Activated CD8-positive, alpha-beta memory T cell treated with anti-CD3 and anti-CD28 coated beads, Interleukin-2, amount 10 ng/mL, durations not matched to agents 7 days and 5 days (primary cell): ENCODE results near the gene TCF23. TPM values are rescaled to one million over a fixed set of nuclear protein-coding genes. Genes with fewer than 3 reads are reported as not detected.

Experiments used
- ATAC-seq: fragments of 150-1000 bp; cut with Tn5 transposase; one replicate; pipeline ENCODE4 v1.10.0; 2021; ENCODE audit warnings: moderate library complexity
- CTCF ChIA-PET: fragments of 350-600 bp; sonication (Branson Sonifier 250); formaldehyde crosslinking; loops from one replicate; lab custom pipeline; 2021; ENCODE audit warnings: antibody characterized with exemption; lab: Charles Lee
- DNase-seq: peaks from one replicate; pipeline ENCODE4 v3.0.0-alpha.2; 2020
- H3K27ac Mint-ChIP-seq: one replicate; pipeline ENCODE4 v1.8.0; 2021; ENCODE audit warnings: mild to moderate bottlenecking, mixed read lengths
- H3K27me3 Mint-ChIP-seq: one replicate; pipeline ENCODE4 v1.8.0; 2021; ENCODE audit warnings: mixed read lengths
- H3K36me3 Mint-ChIP-seq: one replicate; pipeline ENCODE4 v1.8.0; 2021; ENCODE audit warnings: mild to moderate bottlenecking, mixed read lengths
- H3K4me1 Mint-ChIP-seq: one replicate; pipeline ENCODE4 v1.8.0; 2021; ENCODE audit warnings: mixed read lengths
- H3K4me3 Mint-ChIP-seq: one replicate; pipeline ENCODE4 v1.8.0; 2021; ENCODE audit warnings: mild to moderate bottlenecking, moderate library complexity, mixed read lengths
- H3K9me3 Mint-ChIP-seq: one replicate; pipeline ENCODE4 v1.8.0; 2022; ENCODE audit warnings: low read depth, mixed read lengths
- total RNA-seq, 2 experiments: library from RNA; stranded (reverse); gene quantifications; one replicate each; pipeline ENCODE4 v1.2.3, GENCODE V29; 2021

Gene TCF23
- total RNA-seq, 2 experiments from 2014 or later: not detected

- DNase-seq: peak; percentile 99
- Mint-ChIP-seq H3K27me3 (no peaks in the 10 kb centered on the region), H3K4me3 (peak within 1 kb of the TSS; percentile 93), H3K4me1 (peaks cover 26% of the 10 kb centered on the region), H3K36me3 (peaks cover 12% of the 10 kb centered on the region), H3K27ac (peak within 1 kb of the TSS; percentile 97), H3K9me3 (no peaks in the 10 kb centered on the region)
- ATAC-seq: peak; percentile 98
- CTCF ChIA-PET: interaction anchor here (0.8 to 3.3 kb wide), 20 partner anchors 8 to 287 kb away, joined by 3 to 32 read pairs (median 4); partner anchors contain the start of genes ABHD1, AGBL5 and TRIM54
Measured at GRCh38 chr2:27133905-27134780, 14.7 kb upstream of the TCF23 start, which contains the start of gene PREB. Gene PREB (minus strand): TSS chr2:27134636. CDS start chr2:27134421, 215 bp downstream.

- no peaks in the 10 kb centered on the region for H3K9me3 Mint-ChIP-seq
- ATAC-seq (no peak), DNase-seq (no peak)
- peaks cover 11% of the 10 kb centered on the region for H3K36me3 Mint-ChIP-seq
- H3K27me3 Mint-ChIP-seq: peaks cover 3% of the 10 kb centered on the region
- peaks cover 26% of the 10 kb centered on the region for H3K4me1 Mint-ChIP-seq
- H3K27ac Mint-ChIP-seq: peak overlapping the region; percentile 97
- H3K4me3 Mint-ChIP-seq: peak overlapping the region; percentile 93
- CTCF ChIA-PET: interaction anchor here (0.9 to 3.3 kb wide), 11 partner anchors 11 to 288 kb away, joined by 3 to 32 read pairs (median 4); partner anchors contain the start of gene ABHD1
Measured at GRCh38 chr2:27134781-27135477, 13.9 kb upstream of the TCF23 start.

DNA sequence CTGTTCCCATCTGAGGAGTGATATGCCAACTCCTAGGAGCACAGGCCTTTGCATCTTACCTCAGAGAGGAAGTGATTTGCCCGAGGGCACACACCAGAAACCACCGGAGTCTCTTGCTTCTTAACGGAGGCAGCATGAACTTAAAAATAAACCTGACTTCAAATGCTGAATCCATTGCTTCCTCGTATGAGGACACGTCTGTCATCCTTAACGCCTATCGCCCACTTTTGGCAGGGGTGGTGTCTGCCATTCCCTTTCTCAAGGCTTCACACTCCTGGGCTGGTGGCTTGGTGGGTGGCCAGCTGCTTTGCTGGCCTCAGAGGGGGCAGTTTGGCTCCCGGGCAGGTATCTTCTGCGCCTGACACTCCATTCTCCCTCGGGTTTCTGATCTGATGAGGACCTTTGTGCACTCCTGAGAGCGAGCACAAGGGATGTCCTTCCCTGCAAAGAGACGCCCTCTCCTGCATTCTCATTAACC, 13.3 kb upstream of the TCF23 start:
- ATAC-seq: no peak
- DNase-seq: no peak
- H3K9me3 Mint-ChIP-seq: no peaks in the 10 kb centered on the region
- peaks cover 4% of the 10 kb centered on the region for H3K27me3 Mint-ChIP-seq
- H3K27ac Mint-ChIP-seq: peak overlapping the region; percentile 72
- peak overlapping the region; percentile 93 for H3K4me3 Mint-ChIP-seq
- H3K36me3 Mint-ChIP-seq: peaks cover 9% of the 10 kb centered on the region
- peaks cover 26% of the 10 kb centered on the region for H3K4me1 Mint-ChIP-seq
- CTCF ChIA-PET: interaction anchor here (0.7 to 3.3 kb wide), 3 partner anchors 11 to 15 kb away, joined by 4 to 32 read pairs (median 4); partner anchors contain the start of gene ABHD1

GRCh38 chr2:27136751-27137150, 12.1 kb upstream of the TCF23 start:
- ATAC-seq (no peak), DNase-seq (no peak)
- no peak overlapping the region for H3K4me3 Mint-ChIP-seq
- peaks cover 26% of the 10 kb centered on the region for H3K4me1 Mint-ChIP-seq
- H3K27ac Mint-ChIP-seq: no peak overlapping the region
- H3K36me3 Mint-ChIP-seq: peaks cover 6% of the 10 kb centered on the region
- no peaks in the 10 kb centered on the region for H3K9me3 Mint-ChIP-seq
- H3K27me3 Mint-ChIP-seq: peaks cover 6% of the 10 kb centered on the region
- CTCF ChIA-PET: interaction anchor here (1.1 to 1.2 kb wide), 2 partner anchors 12 to 14 kb away, joined by 3 to 4 read pairs; partner anchors contain the start of gene ABHD1

- CTCF ChIA-PET: interaction anchor here (0.7 to 1.1 kb wide), 2 partner anchors 14 to 54 kb away, joined by 3 read pairs; partner anchors contain the start of gene ABHD1
- ATAC-seq: no peak
- Mint-ChIP-seq H3K4me1 (peaks cover 25% of the 10 kb centered on the region), H3K27ac (no peak overlapping the region), H3K4me3 (no peak overlapping the region), H3K27me3 (peaks cover 9% of the 10 kb centered on the region), H3K9me3 (no peaks in the 10 kb centered on the region), H3K36me3 (peaks cover 5% of the 10 kb centered on the region)
- DNase-seq: no peak
Measured at GRCh38 chr2:27137322-27137935, 11.4 kb upstream of the TCF23 start.

DNA sequence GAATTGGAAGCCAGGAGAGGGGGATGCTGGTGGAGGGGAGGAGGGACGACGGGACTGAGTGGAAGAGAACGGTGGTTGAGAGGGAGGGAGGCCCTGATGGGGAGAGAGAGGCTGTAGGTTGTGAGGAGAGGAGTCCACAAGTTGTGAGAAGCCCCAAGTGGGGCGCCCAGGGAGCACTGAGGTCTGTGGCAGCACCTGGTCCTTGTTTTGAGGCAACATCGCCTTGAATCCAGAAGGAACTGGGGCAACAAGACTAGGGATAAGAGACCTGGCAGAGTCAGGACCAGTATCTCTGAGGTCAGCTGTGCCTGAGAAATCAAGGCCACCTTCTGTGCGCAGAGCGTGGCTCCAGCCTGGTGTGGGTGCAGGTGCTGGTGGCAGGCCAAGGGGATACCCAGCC, 10.7 kb upstream of the TCF23 start:
- no peak overlapping the region for H3K4me3 Mint-ChIP-seq
- H3K27me3 Mint-ChIP-seq: peaks cover 12% of the 10 kb centered on the region
- no peak overlapping the region for H3K27ac Mint-ChIP-seq
- H3K36me3 Mint-ChIP-seq: peaks cover 2% of the 10 kb centered on the region
- no peak for ATAC-seq
- DNase-seq: no peak
- no peaks in the 10 kb centered on the region for H3K9me3 Mint-ChIP-seq
- CTCF ChIA-PET: interaction anchor here (2.0 kb wide), 1 partner anchor 32 kb away, joined by 5 read pairs; no protein-coding TSS in a partner anchor
- H3K4me1 Mint-ChIP-seq: peaks cover 18% of the 10 kb centered on the region

DNA sequence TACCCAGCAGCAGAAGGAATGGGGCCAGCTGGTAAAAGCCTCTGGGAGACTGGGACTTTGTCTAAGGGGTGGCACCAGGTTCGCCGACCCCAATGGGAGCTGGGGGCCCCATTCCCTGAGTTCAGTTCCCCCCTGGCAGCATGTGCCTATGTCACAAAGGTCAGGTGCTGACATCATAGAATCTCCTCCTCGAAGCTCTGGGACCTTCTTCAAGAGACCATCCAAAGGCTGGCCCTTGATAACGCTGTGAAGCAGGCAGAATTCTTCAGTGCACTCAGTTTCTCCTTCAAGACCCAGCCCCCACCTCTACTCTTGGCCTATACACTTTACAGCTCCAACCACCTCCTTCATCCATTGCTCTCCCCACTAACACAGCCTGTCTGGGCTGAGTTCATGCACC, 9.5 kb upstream of the TCF23 start, which contains the start of gene PRR30:
Gene PRR30, minus strand, starts transcription at position 101 of the 400 bp plus-strand sequence. CDS start 1,081 bp downstream, outside the sequence.
- Mint-ChIP-seq H3K4me3 (no peak within 1 kb of the TSS), H3K4me1 (peaks cover 10% of the 10 kb centered on the region), H3K36me3 (peaks cover 2% of the 10 kb centered on the region), H3K9me3 (no peaks in the 10 kb centered on the region), H3K27me3 (peaks cover 24% of the 10 kb centered on the region), H3K27ac (no peak within 1 kb of the TSS)
- CTCF ChIA-PET: interaction anchor here (1.1 to 2.0 kb wide), 3 partner anchors 31 to 164 kb away, joined by 3 to 5 read pairs (median 3); no protein-coding TSS in a partner anchor
- no peak for ATAC-seq
- DNase-seq: no peak

DNA sequence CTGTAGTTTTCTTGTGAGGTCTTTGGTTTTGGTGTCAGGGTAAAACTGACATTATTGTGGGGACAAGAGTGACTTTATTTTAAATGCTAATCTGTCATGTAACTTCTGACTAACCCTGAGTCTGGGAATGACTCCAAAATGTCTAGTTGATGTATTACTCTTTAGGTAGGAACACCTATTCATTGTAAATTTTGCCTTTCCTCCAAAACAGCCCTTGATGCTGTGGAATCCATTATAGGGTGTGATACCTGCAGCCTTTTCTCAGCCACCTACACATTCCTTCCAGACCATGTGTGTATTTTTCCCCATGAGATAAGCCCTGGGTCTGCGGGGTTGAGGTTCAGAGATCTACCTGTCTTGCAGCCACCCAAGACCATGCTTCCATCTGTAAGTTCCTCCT, 5.5 kb upstream of the TCF23 start:
- CTCF ChIA-PET: no interaction called here
- H3K27ac Mint-ChIP-seq: no peak overlapping the region

GRCh38 chr2:27145682-27146081, 3.1 kb upstream of the TCF23 start:
- Mint-ChIP-seq H3K4me3 (no peak overlapping the region), H3K27me3 (peaks cover 23% of the 10 kb centered on the region), H3K4me1 (no peaks in the 10 kb centered on the region), H3K36me3 (no peaks in the 10 kb centered on the region), H3K27ac (no peak overlapping the region), H3K9me3 (no peaks in the 10 kb centered on the region)
- DNase-seq: no peak
- ATAC-seq: no peak
- CTCF ChIA-PET: no interaction called here

More for the DNA sequence above, 5.5 kb upstream of the TCF23 start:
- DNase-seq (no peak), ATAC-seq (no peak)
- no peaks in the 10 kb centered on the region for H3K9me3 Mint-ChIP-seq
- H3K4me1 Mint-ChIP-seq: no peaks in the 10 kb centered on the region
- no peaks in the 10 kb centered on the region for H3K36me3 Mint-ChIP-seq
- H3K27me3 Mint-ChIP-seq: peaks cover 28% of the 10 kb centered on the region
- H3K4me3 Mint-ChIP-seq: no peak overlapping the region

DNA sequence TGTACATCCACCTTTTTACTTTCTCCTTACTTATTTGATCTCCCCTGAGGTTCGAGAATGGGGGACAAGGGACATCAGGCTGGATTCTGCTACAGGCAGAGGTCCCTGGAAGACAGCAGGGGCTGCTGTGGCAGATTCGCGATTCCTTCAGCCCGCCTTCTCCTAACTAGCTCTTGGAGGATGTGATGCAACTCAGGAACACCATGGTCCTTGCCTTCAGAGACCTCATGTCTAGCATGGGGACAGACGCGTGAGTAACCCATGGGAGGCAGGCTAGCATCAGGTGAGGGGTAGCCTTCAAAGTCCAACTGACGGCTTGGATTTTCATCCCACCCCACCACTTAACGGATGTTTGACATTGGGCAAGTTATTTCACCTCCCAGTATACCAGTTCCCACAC, 869 bp upstream of the TCF23 start:
- H3K9me3 Mint-ChIP-seq: no peaks in the 10 kb centered on the region

GRCh38 chr2:27149570-27150405, 984 bp downstream of the TCF23 start:
- Mint-ChIP-seq H3K4me3 (no peak overlapping the region), H3K27ac (no peak overlapping the region), H3K9me3 (no peaks in the 10 kb centered on the region), H3K36me3 (no peaks in the 10 kb centered on the region), H3K27me3 (peaks cover 2% of the 10 kb centered on the region), H3K4me1 (no peaks in the 10 kb centered on the region)
- ATAC-seq (no peak), DNase-seq (no peak)
- CTCF ChIA-PET: interaction anchor here (0.8 to 1.0 kb wide), 2 partner anchors 20 to 154 kb away, joined by 3 to 4 read pairs; no protein-coding TSS in a partner anchor

More for the DNA sequence above, 869 bp upstream of the TCF23 start:
- CTCF ChIA-PET: interaction anchor here (0.6 kb wide), 1 partner anchor 44 kb away, joined by 3 read pairs; no protein-coding TSS in a partner anchor
- H3K4me1 Mint-ChIP-seq: no peaks in the 10 kb centered on the region
- DNase-seq (no peak), ATAC-seq (no peak)
- no peak overlapping the region for H3K4me3 Mint-ChIP-seq
- no peak overlapping the region for H3K27ac Mint-ChIP-seq
- peaks cover 17% of the 10 kb centered on the region for H3K27me3 Mint-ChIP-seq
- H3K36me3 Mint-ChIP-seq: no peaks in the 10 kb centered on the region
